Mucosa of descending colon (tissue), 3 donors: ENCODE results near the gene RSPH1. TPM values are rescaled to one million over a fixed set of nuclear protein-coding genes. Genes with fewer than 3 reads are reported as not detected.

Experiments used
- ATAC-seq: fragments of 200-7000 bp; cut with Tn5 transposase; one replicate; pipeline ENCODE4 v1.9.1; 2020; ENCODE audit warnings: mild to moderate bottlenecking, moderate library complexity
- DNase-seq, 3 donors: peaks; one replicate each; pipeline ENCODE4 v3.0.0-alpha.2; 2020
- H3K36me3 ChIP-seq: fragments of 200-600 bp; one replicate; pipeline ENCODE4 v1.8.0; 2021; ENCODE audit warnings: low read depth, mild to moderate bottlenecking
- H3K4me1 ChIP-seq: fragments of 200-600 bp; one replicate; pipeline ENCODE4 v1.8.0; 2021; ENCODE audit warnings: low read depth, mild to moderate bottlenecking
- H3K4me3 ChIP-seq: fragments of 200-600 bp; one replicate; pipeline ENCODE4 v1.8.0; 2021; ENCODE audit warnings: mild to moderate bottlenecking
- H3K9me3 ChIP-seq: fragments of 200-600 bp; one replicate; pipeline ENCODE4 v1.8.0; 2021; ENCODE audit warnings: mild to moderate bottlenecking
- intact Hi-C, 2 donors: fragments of 100-400 bp; cut with DNase I in 1 of 2; cut with micrococcal nuclease in 1 of 2; formaldehyde crosslinking; loops; one replicate each; pipeline versions ENCODE4 v1.11.0 to v1.11.1; 2022; cut with DNase I, micrococcal nuclease
- total RNA-seq, 3 donors: library from RNA; stranded (reverse); fragmentation: NEBNext Ultra II Directional in 2 of 3; extraction: Animal tissue kit (Norgen Biotek cat#: 25700) in 2 of 3; gene quantifications; one replicate each; pipeline versions ENCODE4 v1.2.1 to v1.2.4, GENCODE V29; 2021 to 2023
- TF ChIP-seq, protein P1 (sequence below): fragments of 200-600 bp; IDR thresholded peaks from one replicate; pipeline ENCODE4 v1.8.0; 2022; ENCODE audit warnings: antibody characterized with exemption, mild to moderate bottlenecking
- donor health status: DM: no; HTN: no; CAD: no; lungs with moderate emphysema.
- donor health status: DM: no; HTN: no; CAD: no.
- donor health status: DM: no; HTN: yes; CAD: no.

Gene RSPH1
- total RNA-seq, 3 donors from 2014 or later = 4.0 to 7.6 (median 4.5) TPM

DNA sequence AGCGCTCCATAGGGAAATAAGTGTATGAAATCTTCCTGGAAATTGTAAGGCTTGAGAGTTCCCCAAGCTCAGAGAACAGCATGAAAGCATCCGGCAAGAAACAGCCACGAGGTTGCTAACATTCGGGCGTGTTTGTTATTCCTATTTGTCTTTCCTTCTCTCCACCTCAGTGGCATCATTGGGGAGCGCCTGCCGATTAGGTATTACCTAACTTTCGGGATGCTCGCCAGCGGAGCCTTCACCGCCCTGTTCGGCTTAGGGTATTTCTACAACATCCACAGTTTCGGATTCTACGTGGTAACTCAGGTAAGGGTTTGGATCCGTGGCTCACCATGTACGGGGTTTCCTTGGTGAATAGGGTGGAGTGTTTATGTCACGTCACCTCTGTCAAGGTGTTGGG is 43.3 kb upstream of the RSPH1 start:
- DNase-seq (no peak), ATAC-seq (no peak)
- TF ChIP-seq, protein P1, sequence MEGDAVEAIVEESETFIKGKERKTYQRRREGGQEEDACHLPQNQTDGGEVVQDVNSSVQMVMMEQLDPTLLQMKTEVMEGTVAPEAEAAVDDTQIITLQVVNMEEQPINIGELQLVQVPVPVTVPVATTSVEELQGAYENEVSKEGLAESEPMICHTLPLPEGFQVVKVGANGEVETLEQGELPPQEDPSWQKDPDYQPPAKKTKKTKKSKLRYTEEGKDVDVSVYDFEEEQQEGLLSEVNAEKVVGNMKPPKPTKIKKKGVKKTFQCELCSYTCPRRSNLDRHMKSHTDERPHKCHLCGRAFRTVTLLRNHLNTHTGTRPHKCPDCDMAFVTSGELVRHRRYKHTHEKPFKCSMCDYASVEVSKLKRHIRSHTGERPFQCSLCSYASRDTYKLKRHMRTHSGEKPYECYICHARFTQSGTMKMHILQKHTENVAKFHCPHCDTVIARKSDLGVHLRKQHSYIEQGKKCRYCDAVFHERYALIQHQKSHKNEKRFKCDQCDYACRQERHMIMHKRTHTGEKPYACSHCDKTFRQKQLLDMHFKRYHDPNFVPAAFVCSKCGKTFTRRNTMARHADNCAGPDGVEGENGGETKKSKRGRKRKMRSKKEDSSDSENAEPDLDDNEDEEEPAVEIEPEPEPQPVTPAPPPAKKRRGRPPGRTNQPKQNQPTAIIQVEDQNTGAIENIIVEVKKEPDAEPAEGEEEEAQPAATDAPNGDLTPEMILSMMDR = no peak
- H3K4me1 ChIP-seq = peaks cover 15% of the 10 kb centered on the region
- H3K36me3 ChIP-seq = no peaks in the 10 kb centered on the region
- H3K4me3 ChIP-seq = no peak overlapping the region
- intact Hi-C loops = no loop called here
- no peaks in the 10 kb centered on the region for H3K9me3 ChIP-seq

DNA sequence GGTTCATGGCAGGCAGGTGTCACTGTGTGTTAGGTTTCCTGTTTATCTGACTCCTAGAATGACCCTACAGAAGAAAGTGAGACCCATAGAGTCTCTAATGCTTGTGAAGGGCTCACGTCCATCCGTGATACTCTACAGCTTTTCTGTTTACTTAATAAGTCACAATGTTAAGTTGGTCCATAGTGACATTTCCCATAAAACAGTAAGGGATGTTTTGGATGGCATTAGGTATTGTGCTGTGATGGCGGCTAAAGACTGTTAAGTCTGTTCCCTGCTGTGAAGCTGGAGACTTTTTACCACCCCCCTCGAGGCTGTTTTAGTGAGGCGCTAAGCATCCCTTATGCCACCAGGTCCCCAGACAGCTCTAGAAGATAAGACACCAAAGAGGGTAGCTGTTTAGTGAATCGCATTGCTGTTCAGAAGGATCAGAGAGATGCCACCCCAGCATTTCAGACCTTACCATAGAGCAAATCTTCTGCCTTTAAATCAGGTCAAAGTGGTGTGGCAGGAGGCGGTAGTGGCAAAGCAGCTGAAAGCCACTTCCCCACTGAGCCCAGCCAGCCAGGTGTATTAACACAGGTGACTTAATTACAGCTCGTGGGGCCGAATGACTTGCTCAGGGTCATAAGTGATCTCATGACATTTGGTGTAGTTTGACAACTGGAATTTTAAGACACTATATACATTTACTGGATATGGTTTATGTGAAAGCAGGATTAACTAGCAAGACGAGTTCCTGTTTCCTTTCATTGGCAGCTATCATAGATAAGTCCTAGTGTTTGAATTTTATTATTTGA is 42.7 kb upstream of the RSPH1 start:
- DNase-seq = no peak
- TF ChIP-seq, protein P1 = no peak
- no peaks in the 10 kb centered on the region for H3K36me3 ChIP-seq

DNA sequence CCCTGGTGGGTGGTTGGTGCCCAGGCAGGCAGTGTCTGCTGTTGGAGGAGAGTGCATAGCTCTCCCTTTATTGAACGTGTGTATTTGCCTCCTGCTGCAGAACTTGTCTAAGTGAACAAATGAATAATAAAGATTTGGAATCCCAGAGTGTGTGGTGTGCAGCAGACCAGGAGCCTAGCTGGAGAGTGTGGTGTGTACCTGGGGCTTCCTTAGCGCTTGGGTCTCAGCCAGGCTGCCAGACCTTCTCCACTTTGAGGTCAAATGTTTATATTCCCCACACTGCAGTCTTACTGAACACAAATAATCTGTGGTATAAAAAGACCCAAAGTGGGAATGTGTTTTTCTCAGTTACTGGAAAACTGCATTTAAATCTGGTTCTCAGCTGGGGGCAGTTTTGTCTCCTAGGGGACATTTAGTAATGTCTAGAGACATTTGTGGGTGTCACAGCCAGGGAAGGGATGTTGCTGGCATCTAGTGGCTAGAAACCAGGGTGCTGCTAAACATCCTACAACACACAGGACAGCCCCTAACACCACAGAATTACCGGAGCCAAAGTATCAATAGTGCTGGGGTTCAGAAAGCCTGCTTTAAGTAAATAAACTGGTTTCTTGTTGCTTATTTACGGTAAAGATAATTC is 41.2 kb upstream of the RSPH1 start:
- H3K36me3 ChIP-seq = no peaks in the 10 kb centered on the region
- DNase-seq = no peak
- ATAC-seq = no peak
- TF ChIP-seq, protein P1 = no peak
- H3K9me3 ChIP-seq = no peaks in the 10 kb centered on the region
- intact Hi-C loops = no loop called here
- peaks cover 24% of the 10 kb centered on the region for H3K4me1 ChIP-seq
- H3K4me3 ChIP-seq = no peak overlapping the region

More for the DNA sequence above, 42.7 kb upstream of the RSPH1 start:
- H3K9me3 ChIP-seq = no peaks in the 10 kb centered on the region
- ATAC-seq = peak; percentile 53
- H3K4me1 ChIP-seq = peaks cover 16% of the 10 kb centered on the region
- no peak overlapping the region for H3K4me3 ChIP-seq
- intact Hi-C loops = no loop called here

DNA sequence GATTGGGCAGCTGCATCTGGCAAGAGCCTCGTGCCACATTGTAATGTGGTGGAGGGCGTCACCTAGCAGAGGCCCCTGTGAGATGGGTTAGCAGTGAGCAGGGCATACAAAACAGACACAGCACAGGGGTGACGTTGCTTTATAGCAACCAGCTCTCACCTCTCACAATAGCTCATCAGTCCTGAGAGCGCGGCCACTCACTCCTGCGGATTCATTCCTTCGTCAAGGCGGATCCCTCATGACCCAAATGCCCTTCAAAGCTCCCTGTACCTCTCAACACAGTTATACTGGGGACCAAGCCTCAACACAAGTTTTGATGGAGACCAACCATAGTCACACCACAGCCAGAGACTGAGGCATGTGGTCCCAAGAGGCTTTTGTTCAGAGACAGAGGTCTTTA is 40.6 kb upstream of the RSPH1 start:
- no peak for ATAC-seq
- TF ChIP-seq, protein P1 = no peak
- no peaks in the 10 kb centered on the region for H3K36me3 ChIP-seq

DNA sequence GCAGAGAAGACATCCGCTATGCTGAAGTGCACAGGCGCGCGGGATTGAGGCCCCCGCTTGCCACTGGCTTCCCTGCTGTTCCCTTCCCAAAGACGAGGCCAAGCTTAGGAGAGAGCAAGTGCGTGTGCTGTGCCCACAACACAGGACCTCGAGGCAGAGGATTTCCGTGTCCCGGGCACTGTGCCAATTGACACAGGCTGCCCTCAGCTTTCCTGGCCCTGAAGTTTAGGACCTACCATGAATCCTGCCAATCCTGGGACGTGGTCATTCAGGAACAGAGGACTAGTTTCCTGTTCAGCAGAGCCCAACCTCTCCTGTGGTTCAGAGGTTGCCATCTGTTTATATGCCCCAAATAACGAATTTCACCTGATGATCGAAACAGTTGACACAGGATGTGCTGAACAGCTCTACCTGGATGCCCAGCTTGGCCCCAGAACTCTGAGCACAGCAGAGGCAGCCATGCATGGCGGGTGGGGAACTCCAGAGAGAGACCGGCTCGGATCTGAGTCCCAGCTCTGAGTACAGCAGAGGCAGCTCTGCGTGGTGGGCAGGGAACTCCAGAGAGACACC is 39.7 kb upstream of the RSPH1 start:
- TF ChIP-seq, protein P1 = no peak
- Histone ChIP-seq H3K9me3 (no peaks in the 10 kb centered on the region), H3K4me1 (peaks cover 24% of the 10 kb centered on the region), H3K36me3 (no peaks in the 10 kb centered on the region), H3K4me3 (no peak overlapping the region)
- intact Hi-C loops = no loop called here
- peak; percentile 58 for ATAC-seq
- peak in 2 of 3 donors; percentile 62 to 77 for DNase-seq

More for the DNA sequence above, 40.6 kb upstream of the RSPH1 start:
- intact Hi-C loops = no loop called here
- peaks cover 24% of the 10 kb centered on the region for H3K4me1 ChIP-seq
- H3K9me3 ChIP-seq = no peaks in the 10 kb centered on the region
- no peak for DNase-seq
- H3K4me3 ChIP-seq = no peak overlapping the region
